Kidney capillary endothelial cell (primary cell): ENCODE results near the gene NOX5.

Experiments
- DNase-seq: peaks from one replicate; pipeline ENCODE4 v3.0.0-alpha.2; 2018; ENCODE audit warnings: low spot score

NOX5 gene

GRCh38 chr15:69018951-69019350 lies 4.5 kb downstream of the NOX5 start:
- DNase-seq, result no peak

- DNase-seq, result no peak
Observed at GRCh38 chr15:69021895-69022294, 7.4 kb downstream of the NOX5 start.

DNA sequence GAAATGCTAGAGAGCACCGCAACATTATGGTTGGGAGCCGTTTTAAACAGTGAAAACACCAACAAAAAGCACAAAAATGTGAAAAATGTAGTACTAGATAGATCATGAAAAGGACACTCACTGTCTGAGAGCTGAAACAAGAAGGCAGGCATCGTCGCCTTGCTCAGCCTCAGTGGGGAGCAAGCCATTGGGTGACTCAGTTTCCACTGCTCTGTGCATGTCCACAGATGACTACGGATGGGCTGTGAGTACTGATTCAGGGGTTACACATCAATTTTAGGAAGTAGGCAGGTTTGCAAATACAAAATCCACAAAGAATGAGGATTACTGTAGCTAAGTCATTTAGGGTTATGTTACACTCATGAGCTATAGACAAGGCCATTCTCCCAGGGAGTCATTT lies 10.8 kb downstream of the NOX5 start:
- no peak for DNase-seq

DNA sequence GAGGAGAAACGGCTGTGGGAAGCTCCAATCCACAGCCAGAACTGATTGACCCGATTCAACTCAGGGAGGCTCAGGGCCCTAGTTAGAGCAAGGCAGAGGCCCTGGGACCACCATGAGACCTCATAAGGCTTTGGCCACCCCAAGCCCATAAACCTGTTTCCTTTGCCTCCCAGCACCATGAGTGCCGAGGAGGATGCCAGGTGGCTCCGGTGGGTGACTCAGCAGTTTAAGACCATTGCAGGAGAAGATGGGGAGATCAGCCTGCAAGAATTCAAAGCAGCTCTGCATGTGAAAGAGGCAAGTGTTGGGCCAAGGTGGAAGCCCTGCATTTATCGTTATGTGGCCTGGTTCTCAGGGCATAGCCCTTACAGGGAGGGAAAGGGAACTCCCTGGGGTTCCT lies 11.9 kb downstream of the NOX5 start:
- DNase-seq, result no peak

- no peak for DNase-seq
Observed at GRCh38 chr15:69027976-69028518, 13.6 kb downstream of the NOX5 start.

GRCh38 chr15:69031013-69032001 lies 16.8 kb downstream of the NOX5 start:
- no peak for DNase-seq

GRCh38 chr15:69032031-69032430 lies 17.5 kb downstream of the NOX5 start:
- no peak for DNase-seq

- no peak for DNase-seq
Observed at GRCh38 chr15:69032703-69033373, 18.3 kb downstream of the NOX5 start.

DNA sequence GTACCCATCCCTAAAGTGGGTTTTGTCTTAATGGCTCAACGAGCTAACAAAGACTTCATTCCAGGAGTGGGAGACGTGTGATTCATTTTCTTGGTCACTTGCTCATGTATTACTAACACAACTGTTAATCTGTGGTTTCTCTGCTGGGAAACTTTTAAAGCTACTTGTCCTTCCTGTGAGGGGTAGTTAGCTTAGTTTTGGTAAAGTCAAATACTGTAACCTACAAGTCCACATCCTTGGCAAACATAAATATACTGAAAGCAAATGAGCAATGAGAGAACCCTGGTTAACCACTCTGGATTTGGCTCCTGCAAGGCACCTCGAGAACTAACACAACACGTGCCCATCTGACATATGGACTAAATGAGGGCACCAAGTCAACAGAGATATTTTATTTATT lies 19.9 kb downstream of the NOX5 start:
- no peak for DNase-seq

- no peak for DNase-seq
Observed at GRCh38 chr15:69035205-69035917, 20.9 kb downstream of the NOX5 start.

DNA sequence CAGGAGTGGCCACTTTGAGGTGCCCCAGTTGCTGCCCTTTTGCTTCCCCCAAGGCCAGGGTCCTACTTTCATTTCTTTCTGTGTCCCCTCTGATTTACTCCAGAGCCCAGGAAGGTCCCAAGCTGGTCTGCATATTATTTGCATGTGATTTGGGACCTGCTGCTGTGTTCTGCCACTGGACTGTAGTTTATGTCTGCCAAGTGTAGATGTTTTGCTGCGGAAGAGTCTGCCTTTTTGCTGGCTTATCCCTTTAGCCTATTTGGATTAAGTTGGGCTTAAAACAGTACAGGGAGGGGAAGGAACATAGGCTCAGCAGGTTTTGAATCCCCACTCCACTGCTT lies 21.4 kb downstream of the NOX5 start:
- DNase-seq, result no peak

- DNase-seq, result no peak
Observed at GRCh38 chr15:69036826-69037225, 22.3 kb downstream of the NOX5 start.

DNA sequence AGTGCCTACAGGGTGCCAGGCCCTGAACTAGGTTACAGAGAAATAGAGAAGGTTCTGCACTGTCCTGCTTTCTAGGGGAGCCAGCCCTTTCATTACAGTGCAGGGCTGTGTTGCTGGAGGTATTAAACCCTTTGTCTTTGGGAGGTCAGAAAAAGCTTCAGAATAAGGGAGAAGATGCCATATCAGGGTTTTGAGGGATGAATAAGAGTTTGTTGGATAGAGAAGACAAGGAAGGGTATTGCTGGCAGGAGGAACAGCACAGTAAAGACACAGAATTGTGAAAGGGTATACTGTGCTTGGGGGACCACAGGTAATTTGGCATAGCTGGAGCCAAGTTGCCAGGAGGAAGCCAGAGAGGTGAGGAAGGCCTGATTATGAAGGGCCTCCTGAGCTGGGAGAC lies 23.0 kb downstream of the NOX5 start:
- DNase-seq, result no peak

GRCh38 chr15:69037977-69038376 lies 23.5 kb downstream of the NOX5 start:
- DNase-seq, result no peak

DNA sequence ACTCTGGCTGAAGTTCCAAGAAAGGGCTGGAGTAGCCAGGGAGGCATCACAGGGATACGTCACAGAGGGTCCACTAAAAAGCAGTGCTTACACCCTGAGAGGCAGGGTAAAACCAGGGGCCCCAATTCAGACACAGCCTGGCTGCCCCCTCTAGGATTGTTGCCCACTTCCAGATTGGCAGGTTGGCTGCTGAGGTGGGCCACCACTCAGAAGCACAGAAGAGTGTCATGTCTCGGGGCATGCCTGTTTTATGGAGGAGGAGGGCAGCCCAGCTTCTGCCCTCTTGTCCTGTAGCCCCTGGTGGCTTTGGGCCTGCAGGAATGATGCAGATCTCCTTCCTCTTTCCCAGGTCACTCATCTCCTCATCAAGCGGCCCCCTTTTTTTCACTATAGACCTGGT lies 24.0 kb downstream of the NOX5 start:
- no peak for DNase-seq

DNA sequence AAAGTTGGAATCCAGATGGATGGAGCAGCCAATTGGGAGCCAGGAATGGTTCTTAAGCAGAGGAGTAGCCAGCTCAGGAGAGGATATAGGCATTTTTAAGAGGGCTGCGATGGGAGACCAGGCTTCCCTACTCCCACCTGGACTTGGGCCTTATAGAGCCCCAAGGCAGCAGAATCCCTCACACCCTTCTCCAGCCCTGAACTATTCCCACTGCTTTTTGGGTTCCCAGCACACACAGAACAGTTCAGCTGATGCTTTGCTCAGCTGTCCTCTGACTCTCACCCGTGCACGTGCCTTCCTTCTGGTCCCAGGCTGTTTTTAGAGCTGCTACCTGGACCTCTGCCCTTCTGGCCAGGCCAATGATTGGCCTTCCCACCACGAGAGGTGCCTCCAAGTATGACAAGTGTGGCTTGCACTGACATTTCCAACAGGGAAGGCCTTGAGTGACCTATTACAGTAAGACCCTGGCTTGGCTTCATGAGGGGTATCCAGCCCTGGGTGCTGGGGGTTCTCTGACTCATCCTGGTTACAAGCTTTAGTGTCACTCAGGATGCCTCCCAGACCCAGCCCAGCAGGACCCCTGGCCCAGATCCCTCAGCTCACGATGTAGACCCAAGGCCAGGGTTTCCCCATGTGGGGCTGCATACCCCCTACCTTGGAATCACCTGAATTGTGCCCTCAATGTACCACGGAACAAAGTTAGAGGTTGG lies 25.2 kb downstream of the NOX5 start:
- no peak for DNase-seq

DNA sequence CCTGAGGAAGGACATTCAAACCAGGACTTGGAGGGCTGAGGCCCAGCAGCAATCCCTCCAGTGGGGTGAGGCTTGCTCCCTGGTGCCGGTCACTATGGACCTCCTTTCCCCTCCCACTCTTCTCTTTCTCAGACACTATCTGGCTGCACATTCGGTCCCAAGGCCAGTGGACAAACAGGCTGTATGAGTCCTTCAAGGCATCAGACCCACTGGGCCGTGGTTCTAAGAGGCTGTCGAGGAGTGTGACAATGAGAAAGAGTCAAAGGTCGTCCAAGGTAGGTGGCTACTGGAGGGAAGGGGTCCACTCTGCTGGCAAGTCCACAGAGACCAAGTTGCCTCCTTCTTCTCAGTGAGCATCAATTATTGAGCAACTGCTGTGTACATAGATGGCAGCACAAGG lies 28.0 kb downstream of the NOX5 start:
- no peak for DNase-seq

- no peak for DNase-seq
Observed at GRCh38 chr15:69045802-69046201, 31.3 kb downstream of the NOX5 start.

- no peak for DNase-seq
Observed at GRCh38 chr15:69046781-69047180, 32.3 kb downstream of the NOX5 start.

GRCh38 chr15:69049976-69050375 lies 35.5 kb downstream of the NOX5 start:
- DNase-seq, result no peak

- DNase-seq, result no peak
Observed at GRCh38 chr15:69055251-69055650, 40.8 kb downstream of the NOX5 start.

DNA sequence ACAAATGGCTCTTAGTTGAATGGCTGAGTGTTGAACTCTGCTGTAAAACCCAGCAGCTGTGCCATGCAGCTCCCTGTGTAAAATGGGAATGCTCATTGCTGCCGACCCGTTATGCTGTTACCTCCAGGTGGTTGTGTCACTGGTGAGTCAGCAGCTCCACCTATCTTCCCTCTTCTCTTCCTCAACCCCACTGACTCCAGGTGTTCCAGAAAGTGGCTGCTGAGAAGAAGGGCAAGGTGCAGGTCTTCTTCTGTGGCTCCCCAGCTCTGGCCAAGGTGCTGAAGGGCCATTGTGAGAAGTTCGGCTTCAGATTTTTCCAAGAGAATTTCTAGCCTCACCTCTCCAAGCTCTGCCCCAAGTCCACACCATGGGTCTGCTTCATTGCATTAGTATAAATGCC lies 41.9 kb downstream of the NOX5 start:
- no peak for DNase-seq
